ENCODE measurements around the gene CANX. TPM values are rescaled to one million over a fixed set of nuclear protein-coding genes. Genes with fewer than 3 reads are reported as not detected.

Gene CANX
- total and polyA plus RNA-seq, 2 of the 13 experiments (the other 11 are each of a cell fraction or from before 2014, with no cell fraction given), result 477 to 680 TPM

DNA sequence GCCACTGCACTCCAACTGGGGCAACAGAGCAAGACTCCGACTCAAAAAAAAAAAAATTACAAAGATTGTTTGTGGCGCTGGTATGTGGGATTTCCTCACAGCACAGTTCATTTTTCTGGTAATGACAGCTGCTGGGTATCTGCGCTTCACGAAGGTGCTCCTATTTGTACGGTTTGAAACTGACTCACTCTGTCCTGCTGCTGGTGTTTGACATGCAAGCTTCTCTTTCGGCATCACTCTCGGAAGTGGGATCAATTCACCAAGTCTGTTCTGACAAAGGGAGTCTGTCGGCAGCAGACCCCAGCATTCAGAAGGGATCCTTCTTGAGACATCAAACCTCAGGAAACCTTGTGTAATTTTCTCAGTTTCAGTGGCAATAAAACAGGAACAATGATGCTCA is 60.2 kb downstream of the CANX start (continued):
- TF ChIP-seq NCOA5 (CRISPR knock-in tag; IDR thresholded peaks at IDR 0.05) (no peak), ZNF530 (CRISPR knock-in tag; IDR thresholded peaks at IDR 0.05; ENCODE audit: low read depth) (no peak), TBP (CRISPR knock-in tag; IDR thresholded peaks at IDR 0.05) (no peak), CHD2 (IDR thresholded peaks at IDR 0.05; ENCODE audit: low read depth, low read length) (no peak), TSC22D2 (CRISPR knock-in tag; IDR thresholded peaks at IDR 0.05; ENCODE audit: borderline replicate concordance) (no peak), POLR2AphosphoS2 (IDR thresholded peaks at IDR 0.05; ENCODE audit: low read depth, low read length) (no peak)
- TF ChIP-seq, protein P1, sequence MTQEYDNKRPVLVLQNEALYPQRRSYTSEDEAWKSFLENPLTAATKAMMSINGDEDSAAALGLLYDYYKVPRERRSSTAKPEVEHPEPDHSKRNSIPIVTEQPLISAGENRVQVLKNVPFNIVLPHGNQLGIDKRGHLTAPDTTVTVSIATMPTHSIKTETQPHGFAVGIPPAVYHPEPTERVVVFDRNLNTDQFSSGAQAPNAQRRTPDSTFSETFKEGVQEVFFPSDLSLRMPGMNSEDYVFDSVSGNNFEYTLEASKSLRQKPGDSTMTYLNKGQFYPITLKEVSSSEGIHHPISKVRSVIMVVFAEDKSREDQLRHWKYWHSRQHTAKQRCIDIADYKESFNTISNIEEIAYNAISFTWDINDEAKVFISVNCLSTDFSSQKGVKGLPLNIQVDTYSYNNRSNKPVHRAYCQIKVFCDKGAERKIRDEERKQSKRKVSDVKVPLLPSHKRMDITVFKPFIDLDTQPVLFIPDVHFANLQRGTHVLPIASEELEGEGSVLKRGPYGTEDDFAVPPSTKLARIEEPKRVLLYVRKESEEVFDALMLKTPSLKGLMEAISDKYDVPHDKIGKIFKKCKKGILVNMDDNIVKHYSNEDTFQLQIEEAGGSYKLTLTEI (CRISPR knock-in tag; conservative IDR thresholded peaks at IDR 0.05), result no peak

DNA sequence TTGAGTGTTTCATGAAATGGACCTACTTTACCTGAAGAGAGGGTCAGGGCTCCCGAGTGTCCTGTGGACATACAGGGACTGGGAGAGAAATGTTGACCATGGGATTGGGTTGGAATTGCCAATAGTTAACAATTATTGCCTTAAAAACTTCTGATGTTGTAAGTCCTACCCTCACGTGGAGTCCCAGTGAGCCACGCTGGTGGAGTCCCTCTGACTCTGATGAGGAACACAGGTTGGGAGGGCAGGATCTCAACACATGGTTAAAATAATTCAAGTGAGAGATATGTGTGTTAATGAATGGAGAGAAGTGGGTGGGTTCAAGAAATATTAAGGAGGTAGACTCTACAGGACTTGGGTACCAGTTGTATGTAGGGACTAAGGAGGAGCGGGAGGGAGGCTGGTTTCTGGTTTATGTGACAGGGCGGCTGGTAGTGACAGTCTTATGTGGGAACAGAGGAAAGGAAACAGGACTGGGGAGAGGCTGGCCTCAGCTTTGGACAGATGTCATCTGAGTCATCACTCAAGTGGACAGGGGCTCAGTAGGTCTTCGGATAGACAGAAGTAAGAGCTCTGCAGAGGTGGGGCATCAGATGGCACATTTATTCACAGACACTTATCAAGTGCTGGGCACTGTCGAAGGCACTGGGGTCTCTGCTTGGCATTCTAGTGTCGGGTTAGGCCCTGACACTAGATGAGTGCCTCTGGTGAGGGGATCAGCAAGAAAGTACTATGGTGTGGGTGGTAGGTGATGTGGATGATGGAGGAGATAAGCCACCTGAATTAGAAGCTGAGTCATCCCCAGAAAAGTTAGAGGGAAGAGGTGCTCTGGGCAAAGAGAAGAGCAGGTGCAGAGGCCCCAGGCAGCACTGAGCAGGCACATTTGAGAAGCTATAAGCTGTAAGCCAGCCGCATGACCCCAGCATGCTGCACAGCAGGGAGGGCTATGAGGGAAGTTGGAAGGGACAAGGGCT is 61.1 kb downstream of the CANX start:
- Histone ChIP-seq H3K4me1 (ENCODE audit: insufficient read depth, low read length) (peaks cover 52% of the 10 kb centered on the region), H3K9me3 (ENCODE audit: low read length) (no peaks in the 10 kb centered on the region), H4K20me1 (ENCODE audit: insufficient read depth, low read length) (peaks cover 40% of the 10 kb centered on the region), H3K27me3 (ENCODE audit: control insufficient read depth in 1 of 2, insufficient read depth in 2 of 2, low read length in 2 of 2) (no peaks in the 10 kb centered on the region), H3K79me2 (ENCODE audit: insufficient read depth, low read length) (peaks cover 79% of the 10 kb centered on the region), H3K4me3 (replicated peaks in 1 of 3; ENCODE audit: insufficient read depth in 1 of 3, low read depth in 2 of 3, low read length in 3 of 3) (no peak overlapping the region), H2AFZ (ENCODE audit: low read length) (no peak overlapping the region), H3K36me3 (replicated peaks in 1 of 2; ENCODE audit: control insufficient read depth in 1 of 2, insufficient read depth in 2 of 2, low read length in 2 of 2) (peaks cover 1 to 7% of the 10 kb centered on the region in 2 experiments; a peak in 3 of 5 replicates), H3K4me2 (ENCODE audit: low read depth, low read length) (no peak overlapping the region), H3K27ac (ENCODE audit: extremely low read length, insufficient read depth, low read length) (no peak overlapping the region), H3K9ac (ENCODE audit: insufficient read depth, low read depth, low read length) (no peak overlapping the region)
- FAIRE-seq (no peak), DNase-seq (ENCODE audit: low spot score) (no peak), ATAC-seq (no peak)
- CTCF ChIA-PET (ENCODE audit: low intra/inter-chr PET ratio, low total read pairs), result no interaction called here
- POLR2A ChIA-PET, result interaction anchor here (0.5 kb wide), 1 partner anchor 98 kb away, joined by 3 read pairs; no protein-coding TSS in a partner anchor
- TF ChIP-seq ZFP1 (CRISPR knock-in tag; IDR thresholded peaks at IDR 0.05), result no peak
- in situ Hi-C loops (cut with HindIII; ENCODE audit: extremely low pct_ligation_motif_present, low pct_unique_long_range_greater_than_20kb) (loop anchor here (25.0 kb wide), 1 partner anchor 327 kb away; no protein-coding TSS in a partner anchor), intact Hi-C loops (cut with micrococcal nuclease; ENCODE audit: unreplicated experiment) (loop anchor here (10.0 kb wide), 1 partner anchor 145 kb away; the partner anchor contains the start of gene TBC1D9B)
- 95% methylated on average over 9 of the region's 9 CpGs for WGBS (ENCODE audit: low lambda C conversion rate)
- no TSS peak for BruUV-seq (replicated peaks)

All from HepG2 (cell line).